ENCODE data around the gene PDE5A. TPM values are rescaled to one million over a fixed set of nuclear protein-coding genes. Genes with fewer than 3 reads are reported as not detected.

The PDE5A gene
- total RNA-seq, 1 donor from 2014 or later, result 27.1 TPM

GRCh38 chr4:119570401-119570800, 58.2 kb downstream of the PDE5A start:
- no peak for TF ChIP-seq CTCF (IDR thresholded peaks at IDR 0.05; ENCODE audit: unreplicated experiment)
- Mint-ChIP-seq H3K9me3 (peaks cover 20% of the 10 kb centered on the region), H3K36me3 (peaks cover 21% of the 10 kb centered on the region), H3K27me3 (ENCODE audit: low read depth) (no peaks in the 10 kb centered on the region), H3K4me1 (no peaks in the 10 kb centered on the region), H3K27ac (no peak overlapping the region), H3K4me3 (no peak overlapping the region)
- DNase-seq (ENCODE audit: low spot score in 2 of 2, unreplicated experiment in 2 of 2), result no peak

GRCh38 chr4:119564106-119564505, 64.5 kb downstream of the PDE5A start:
- Mint-ChIP-seq H3K4me1 (no peaks in the 10 kb centered on the region), H3K9me3 (peaks cover 27% of the 10 kb centered on the region), H3K27me3 (ENCODE audit: low read depth) (no peaks in the 10 kb centered on the region), H3K4me3 (no peak overlapping the region), H3K27ac (no peak overlapping the region), H3K36me3 (peaks cover 35% of the 10 kb centered on the region)
- no peak for DNase-seq (ENCODE audit: low spot score in 2 of 2, unreplicated experiment in 2 of 2)
- no peak for TF ChIP-seq CTCF (IDR thresholded peaks at IDR 0.05; ENCODE audit: unreplicated experiment)

GRCh38 chr4:119559044-119559647, 69.5 kb downstream of the PDE5A start:
- Mint-ChIP-seq H3K27ac (no peak overlapping the region), H3K27me3 (ENCODE audit: low read depth) (no peaks in the 10 kb centered on the region), H3K36me3 (peaks cover 17% of the 10 kb centered on the region), H3K4me1 (no peaks in the 10 kb centered on the region), H3K4me3 (no peak overlapping the region), H3K9me3 (peaks cover 14% of the 10 kb centered on the region)
- TF ChIP-seq CTCF (IDR thresholded peaks at IDR 0.05; ENCODE audit: unreplicated experiment), result peak; percentile 62
- no peak for DNase-seq (ENCODE audit: low spot score in 2 of 2, unreplicated experiment in 2 of 2)

GRCh38 chr4:119550857-119551532, 77.6 kb downstream of the PDE5A start:
- H3K27ac Mint-ChIP-seq, result no peak overlapping the region
- no peaks in the 10 kb centered on the region for H3K4me1 Mint-ChIP-seq
- H3K27me3 Mint-ChIP-seq (ENCODE audit: low read depth), result no peaks in the 10 kb centered on the region
- TF ChIP-seq CTCF (IDR thresholded peaks at IDR 0.05; ENCODE audit: unreplicated experiment), result no peak
- no peak for DNase-seq (ENCODE audit: low spot score in 2 of 2, unreplicated experiment in 2 of 2)
- H3K9me3 Mint-ChIP-seq, result no peaks in the 10 kb centered on the region
- H3K36me3 Mint-ChIP-seq, result peaks cover 5% of the 10 kb centered on the region
- H3K4me3 Mint-ChIP-seq, result no peak overlapping the region

- H3K9me3 Mint-ChIP-seq, result no peaks in the 10 kb centered on the region
- no peak for TF ChIP-seq CTCF (IDR thresholded peaks at IDR 0.05; ENCODE audit: unreplicated experiment)
- DNase-seq (ENCODE audit: low spot score in 2 of 2, unreplicated experiment in 2 of 2), result no peak
- no peak overlapping the region for H3K4me3 Mint-ChIP-seq
- no peaks in the 10 kb centered on the region for H3K4me1 Mint-ChIP-seq
- H3K27me3 Mint-ChIP-seq (ENCODE audit: low read depth), result no peaks in the 10 kb centered on the region
- peaks cover 6% of the 10 kb centered on the region for H3K36me3 Mint-ChIP-seq
- no peak overlapping the region for H3K27ac Mint-ChIP-seq
Measured at GRCh38 chr4:119549639-119550038, 79.0 kb downstream of the PDE5A start.
